NCI-H1436 treated with DMSO at 0.1 percent for 48 hours (cell line): ENCODE data around the gene BEGAIN.
A peak's percentile ranks its signal among the peaks of the same experiment; 100 is the strongest.

ENCODE experiments used
- DNase-seq: peaks from one replicate; lab custom pipeline; 2025; lab: John Stamatoyannopoulos, UW

Gene BEGAIN

DNA sequence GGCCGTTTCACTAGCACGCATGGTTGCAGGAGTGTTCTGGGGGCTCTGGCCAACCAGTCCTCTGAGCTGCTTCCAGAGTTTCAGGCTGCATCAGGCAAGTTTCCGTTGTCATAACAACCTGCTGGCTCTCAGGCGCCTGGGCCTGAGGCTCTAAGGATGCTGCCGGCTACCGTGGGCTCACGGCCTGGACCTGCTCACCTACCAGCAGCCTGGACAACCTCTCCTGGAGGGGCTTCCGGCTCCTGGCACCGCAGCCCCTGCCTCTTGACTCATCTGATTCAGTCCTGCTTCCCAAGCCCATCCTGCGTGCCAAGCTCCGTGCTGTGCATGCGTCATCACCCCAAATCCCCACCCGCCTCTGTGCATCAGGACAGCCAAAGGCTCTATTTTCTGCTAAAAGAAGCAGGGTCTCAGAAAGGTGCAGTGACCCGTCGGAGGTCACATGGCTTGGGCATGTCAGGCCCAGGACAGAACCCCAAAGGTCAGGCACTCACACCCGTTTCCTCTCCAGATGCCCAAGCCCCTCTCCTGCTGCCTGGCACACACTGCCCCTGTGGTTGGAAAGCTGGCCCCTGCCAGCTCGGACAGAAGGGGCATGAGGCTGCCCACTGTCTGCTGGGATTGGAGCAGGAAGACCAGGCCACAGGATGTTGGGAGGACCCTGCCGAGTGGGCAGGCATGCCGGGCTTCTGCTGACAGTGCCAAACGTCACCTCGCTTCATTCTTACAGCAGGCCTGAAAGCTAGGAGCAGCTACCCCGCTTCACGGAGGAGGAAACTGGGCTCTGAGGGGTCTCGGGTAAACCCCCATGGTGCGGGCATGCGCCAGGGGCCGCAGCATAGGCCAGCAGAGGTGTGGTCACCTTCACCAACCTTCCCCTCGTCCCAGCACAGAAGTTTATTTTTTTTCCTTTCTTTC, 5.7 kb downstream of the BEGAIN start:
- no peak for DNase-seq

GRCh38 chr14:100580316-100581227, 6.6 kb downstream of the BEGAIN start:
- DNase-seq = no peak

GRCh38 chr14:100578552-100578951, 8.7 kb downstream of the BEGAIN start:
- no peak for DNase-seq

- DNase-seq = no peak
Measured at GRCh38 chr14:100577986-100578431, 9.2 kb downstream of the BEGAIN start.

DNA sequence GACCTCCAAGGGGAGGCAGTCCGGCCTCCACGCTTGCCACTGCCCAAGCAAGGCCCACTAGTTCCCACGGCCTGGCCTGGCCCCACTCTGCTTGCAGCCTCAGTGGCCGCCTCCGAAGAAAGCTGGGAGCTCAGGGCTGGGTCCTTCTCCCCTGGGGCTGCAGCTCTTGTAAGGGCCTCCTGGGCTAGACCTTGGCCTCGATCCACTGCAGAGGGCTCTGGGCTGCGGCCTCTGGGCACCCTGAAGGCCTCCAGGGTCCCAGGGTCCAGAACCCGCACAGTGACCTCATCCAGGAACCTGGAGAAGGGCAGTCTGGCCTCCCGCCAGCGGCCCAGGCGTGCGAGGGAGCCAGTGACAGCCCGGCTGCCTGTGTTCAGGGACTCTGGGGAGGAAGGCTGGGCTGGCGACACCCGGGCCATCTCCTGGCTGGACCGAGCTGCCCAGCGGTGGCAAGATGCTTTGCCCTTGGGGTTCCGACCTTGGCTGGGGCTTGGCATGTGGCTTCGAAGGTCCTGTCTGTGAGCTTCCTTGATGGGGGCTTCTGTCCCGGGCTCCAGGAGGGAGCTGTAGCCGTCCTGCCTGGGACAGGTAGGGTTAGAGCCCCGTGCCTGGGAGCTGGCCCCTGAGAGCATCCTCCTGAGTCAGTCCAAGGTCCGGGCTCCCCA, 9.8 kb downstream of the BEGAIN start:
- no peak for DNase-seq

DNA sequence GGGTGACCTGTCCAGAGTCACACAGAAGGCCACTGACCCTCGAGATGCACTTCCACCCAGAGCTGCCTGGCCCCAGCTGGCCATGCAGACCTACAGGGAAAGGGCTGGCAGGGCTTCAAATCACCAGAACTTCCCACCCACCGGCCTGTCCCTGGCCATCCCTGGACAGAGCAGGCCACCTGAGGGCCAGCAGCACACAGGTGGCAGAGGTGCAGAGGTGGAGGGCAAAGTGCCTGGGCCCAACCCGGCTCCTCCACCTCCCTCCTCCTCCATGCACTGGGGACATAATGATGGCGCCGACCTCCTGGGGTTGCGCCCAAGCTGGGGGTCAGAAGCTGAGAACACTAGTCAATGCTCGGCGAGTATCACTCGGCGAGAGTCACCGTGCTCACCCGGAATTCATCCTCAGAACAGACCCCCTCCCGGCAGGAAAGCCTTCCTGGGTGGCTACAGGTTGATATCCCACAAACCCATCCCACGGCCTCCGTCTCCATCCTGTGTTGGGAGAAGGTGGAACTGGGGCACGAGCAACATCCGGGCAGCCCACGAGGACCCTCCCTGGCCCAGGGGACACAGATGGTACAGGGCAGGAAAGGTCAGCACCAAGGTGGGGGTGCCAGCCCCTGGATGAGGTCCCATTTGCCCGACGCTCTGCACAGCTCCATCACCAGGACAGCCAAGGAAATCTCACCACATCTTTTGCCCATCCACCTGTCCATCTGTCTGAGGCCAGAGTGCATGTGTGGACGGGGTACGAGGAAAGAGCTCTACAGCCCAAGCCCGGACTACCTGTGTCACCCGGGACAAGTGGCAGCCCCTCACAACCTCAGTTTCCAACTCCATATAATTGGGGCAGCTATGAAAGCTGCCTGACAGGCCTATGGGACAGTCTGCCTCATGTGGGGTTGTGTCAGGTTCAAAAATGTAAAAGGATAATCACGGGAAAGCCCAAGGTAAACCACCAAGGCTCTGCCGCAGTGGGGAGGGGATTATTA, 10.8 kb downstream of the BEGAIN start:
- DNase-seq = no peak

GRCh38 chr14:100575266-100575995, 11.8 kb downstream of the BEGAIN start:
- no peak for DNase-seq

- no peak for DNase-seq
Measured at GRCh38 chr14:100574642-100575031, 12.6 kb downstream of the BEGAIN start.

- DNase-seq = no peak
Measured at GRCh38 chr14:100573757-100574641, 13.2 kb downstream of the BEGAIN start.

DNA sequence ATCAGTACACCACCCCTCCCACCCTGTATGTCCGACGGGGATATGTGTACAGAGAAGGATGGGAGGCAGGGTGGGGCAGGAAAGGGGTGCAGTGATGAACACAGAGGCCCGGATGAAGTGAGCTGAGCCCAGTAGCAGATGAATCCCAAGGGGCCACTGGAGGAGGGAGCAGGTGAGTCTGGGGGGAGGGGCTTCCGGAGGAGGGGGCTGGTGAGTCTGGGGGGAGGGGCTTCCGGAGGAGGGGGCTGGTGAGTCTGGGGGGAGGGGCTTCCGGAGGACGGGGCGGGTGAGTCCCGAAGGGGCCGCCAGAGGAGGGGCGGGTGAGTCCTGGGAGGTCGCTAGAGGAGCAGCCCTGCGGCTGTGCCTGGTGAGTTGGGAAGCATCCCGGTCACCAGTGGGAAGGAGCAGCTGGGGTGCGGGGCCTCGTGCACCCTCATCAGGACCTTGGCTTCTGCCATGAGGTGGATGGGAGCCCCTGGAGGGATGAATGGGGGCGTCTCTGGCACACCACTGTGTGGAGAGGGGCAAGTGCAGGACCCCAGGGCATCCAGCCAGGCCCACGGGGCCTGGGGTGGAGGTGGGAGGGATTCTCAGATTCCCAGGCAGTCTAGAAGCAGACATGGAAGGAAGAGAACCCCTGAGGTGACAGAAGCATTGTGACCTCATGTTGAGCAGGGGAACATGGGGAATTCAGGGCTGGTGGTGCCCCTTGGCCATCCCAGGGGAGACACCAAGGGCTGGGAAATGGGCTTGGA, 14.0 kb downstream of the BEGAIN start:
- DNase-seq = peak; percentile 74

GRCh38 chr14:100572543-100572942, 14.7 kb downstream of the BEGAIN start:
- DNase-seq = no peak

GRCh38 chr14:100571837-100572236, 15.4 kb downstream of the BEGAIN start:
- DNase-seq = no peak

GRCh38 chr14:100570726-100571454, 16.3 kb downstream of the BEGAIN start:
- no peak for DNase-seq

GRCh38 chr14:100569734-100570286, 17.4 kb downstream of the BEGAIN start:
- DNase-seq = no peak

GRCh38 chr14:100568998-100569733, 18.1 kb downstream of the BEGAIN start:
- no peak for DNase-seq

- DNase-seq = no peak
Measured at GRCh38 chr14:100568164-100568997, 18.8 kb downstream of the BEGAIN start.
